ENCODE results near the gene NFATC2.

The NFATC2 gene

DNA sequence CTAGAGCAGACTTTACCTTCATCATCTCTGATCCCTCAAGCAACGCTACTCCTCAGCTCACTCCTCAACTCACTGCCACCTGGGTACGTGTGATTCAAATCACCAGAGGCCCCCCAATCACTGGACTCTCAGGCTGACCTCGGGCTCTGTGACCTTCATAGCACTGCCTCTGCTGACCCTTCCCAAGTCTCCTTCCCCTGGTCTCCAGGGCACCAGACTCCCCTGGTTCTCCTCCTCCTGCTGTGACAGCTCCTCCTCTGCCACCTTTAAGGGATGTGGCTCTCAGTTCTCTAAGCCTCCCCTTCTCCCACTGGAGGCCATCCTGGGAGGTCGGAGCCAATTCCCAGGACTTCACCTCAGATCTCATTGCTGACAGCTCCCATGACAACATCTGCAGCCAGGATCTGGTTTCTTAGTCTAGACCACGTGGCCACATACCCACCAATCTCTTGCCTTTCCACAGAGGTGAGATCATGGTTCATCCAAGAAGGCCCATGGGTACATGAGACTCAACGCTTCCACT lies 90.4 kb downstream of the NFATC2 start:
- H4K20me1 ChIP-seq (ENCODE audit: insufficient read depth, low read length) = peaks cover 7% of the 10 kb centered on the region; the same call in 1 of the 2 replicates
- H3K27ac ChIP-seq (ENCODE audit: low read length) = no peak overlapping the region
- H2AFZ ChIP-seq (ENCODE audit: low read depth, low read length) = no peak overlapping the region
- TF ChIP-seq, protein P1, sequence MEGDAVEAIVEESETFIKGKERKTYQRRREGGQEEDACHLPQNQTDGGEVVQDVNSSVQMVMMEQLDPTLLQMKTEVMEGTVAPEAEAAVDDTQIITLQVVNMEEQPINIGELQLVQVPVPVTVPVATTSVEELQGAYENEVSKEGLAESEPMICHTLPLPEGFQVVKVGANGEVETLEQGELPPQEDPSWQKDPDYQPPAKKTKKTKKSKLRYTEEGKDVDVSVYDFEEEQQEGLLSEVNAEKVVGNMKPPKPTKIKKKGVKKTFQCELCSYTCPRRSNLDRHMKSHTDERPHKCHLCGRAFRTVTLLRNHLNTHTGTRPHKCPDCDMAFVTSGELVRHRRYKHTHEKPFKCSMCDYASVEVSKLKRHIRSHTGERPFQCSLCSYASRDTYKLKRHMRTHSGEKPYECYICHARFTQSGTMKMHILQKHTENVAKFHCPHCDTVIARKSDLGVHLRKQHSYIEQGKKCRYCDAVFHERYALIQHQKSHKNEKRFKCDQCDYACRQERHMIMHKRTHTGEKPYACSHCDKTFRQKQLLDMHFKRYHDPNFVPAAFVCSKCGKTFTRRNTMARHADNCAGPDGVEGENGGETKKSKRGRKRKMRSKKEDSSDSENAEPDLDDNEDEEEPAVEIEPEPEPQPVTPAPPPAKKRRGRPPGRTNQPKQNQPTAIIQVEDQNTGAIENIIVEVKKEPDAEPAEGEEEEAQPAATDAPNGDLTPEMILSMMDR (IDR thresholded peaks at IDR 0.05; ENCODE audit: low read depth, low read length) = no peak
- no peak for TF ChIP-seq EZH2phosphoT487 (IDR thresholded peaks at IDR 0.05; ENCODE audit: low read depth)
- H3K79me2 ChIP-seq (ENCODE audit: low read length) = peaks cover 8% of the 10 kb centered on the region; the same call in 1 of the 2 replicates
- no peaks in the 10 kb centered on the region for H3K9me3 ChIP-seq (ENCODE audit: insufficient read depth, low read length)
- no peak overlapping the region for H3K9ac ChIP-seq (ENCODE audit: low read length)
- peaks cover 16% of the 10 kb centered on the region for H3K4me1 ChIP-seq (ENCODE audit: low read length)
- H3K36me3 ChIP-seq (replicated peaks; ENCODE audit: low read depth, low read length) = peaks cover 79% of the 10 kb centered on the region
- H3K4me2 ChIP-seq (ENCODE audit: low read length) = no peak overlapping the region
- H3K4me3 ChIP-seq (ENCODE audit: low read length) = no peak overlapping the region
- no peaks in the 10 kb centered on the region for H3K27me3 ChIP-seq (ENCODE audit: low read depth, low read length)

DNA sequence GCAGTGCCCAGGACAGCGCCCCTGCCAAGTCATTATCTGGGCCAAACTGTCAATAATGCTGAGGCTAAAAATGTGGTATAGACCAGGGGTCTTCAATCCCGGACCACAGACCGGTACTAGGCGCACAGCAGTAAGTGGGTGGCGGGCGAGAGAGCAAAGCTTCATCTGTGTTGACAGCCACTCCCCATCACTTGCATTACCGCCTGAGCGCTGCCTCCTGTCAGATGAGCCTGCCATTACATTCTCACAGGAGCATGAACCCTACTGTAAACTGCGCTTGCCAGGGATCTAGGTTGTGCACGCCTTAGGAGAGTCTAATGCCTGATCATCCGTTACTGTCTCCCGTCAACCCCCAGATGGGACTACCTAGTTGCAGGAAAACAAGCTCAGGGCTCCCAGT lies 91.0 kb downstream of the NFATC2 start:
- Histone ChIP-seq H3K4me1 (ENCODE audit: low read length) (peaks cover 9% of the 10 kb centered on the region), H3K27ac (ENCODE audit: low read length) (no peak overlapping the region)
- no peak for TF ChIP-seq EZH2phosphoT487 (IDR thresholded peaks at IDR 0.05; ENCODE audit: low read depth)
- TF ChIP-seq, protein P1 (IDR thresholded peaks at IDR 0.05; ENCODE audit: low read depth, low read length) = peak; percentile 10; the same call in 1 of the 2 replicates

DNA sequence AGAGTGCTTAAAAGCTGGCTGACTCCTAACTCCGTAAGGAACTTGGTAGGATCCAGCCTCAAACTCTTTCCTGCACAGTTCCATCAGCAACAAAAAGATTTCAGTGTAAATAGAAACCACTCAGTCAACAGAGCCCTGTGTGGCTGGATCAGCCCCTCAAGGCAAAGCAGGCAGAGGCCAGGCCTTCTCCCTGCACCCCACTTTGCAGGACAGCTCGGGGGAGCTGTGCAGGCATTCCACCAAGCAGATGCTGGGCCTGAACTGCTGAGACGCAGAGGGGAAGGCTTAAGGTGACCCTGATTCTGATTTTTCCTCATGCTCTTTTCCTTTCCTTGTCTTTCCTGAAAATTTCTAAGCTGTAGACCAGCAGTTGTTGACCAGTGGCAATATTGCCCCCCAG lies 91.5 kb downstream of the NFATC2 start:
- TF ChIP-seq, protein P1 (IDR thresholded peaks at IDR 0.05; ENCODE audit: low read depth, low read length) = no peak
- TF ChIP-seq EZH2phosphoT487 (IDR thresholded peaks at IDR 0.05; ENCODE audit: low read depth) = no peak
- no peak overlapping the region for H2AFZ ChIP-seq (ENCODE audit: low read depth, low read length)
- H3K36me3 ChIP-seq (replicated peaks; ENCODE audit: low read depth, low read length) = peaks cover 77% of the 10 kb centered on the region
- H4K20me1 ChIP-seq (ENCODE audit: insufficient read depth, low read length) = peaks cover 7% of the 10 kb centered on the region; the same call in 1 of the 2 replicates
- no peak overlapping the region for H3K9ac ChIP-seq (ENCODE audit: low read length)
- H3K4me1 ChIP-seq (ENCODE audit: low read length) = peaks cover 5% of the 10 kb centered on the region
- H3K27ac ChIP-seq (ENCODE audit: low read length) = no peak overlapping the region
- no peak overlapping the region for H3K4me3 ChIP-seq (ENCODE audit: low read length)
- no peaks in the 10 kb centered on the region for H3K79me2 ChIP-seq (ENCODE audit: low read length)
- no peaks in the 10 kb centered on the region for H3K9me3 ChIP-seq (ENCODE audit: insufficient read depth, low read length)
- H3K4me2 ChIP-seq (ENCODE audit: low read length) = no peak overlapping the region
- no peaks in the 10 kb centered on the region for H3K27me3 ChIP-seq (ENCODE audit: low read depth, low read length)

More for the DNA sequence above, 91.0 kb downstream of the NFATC2 start:
- Histone ChIP-seq H3K79me2 (ENCODE audit: low read length) (peaks cover 1% of the 10 kb centered on the region; the same call in 1 of the 2 replicates), H3K4me2 (ENCODE audit: low read length) (no peak overlapping the region), H3K4me3 (ENCODE audit: low read length) (no peak overlapping the region), H3K36me3 (replicated peaks; ENCODE audit: low read depth, low read length) (peaks cover 77% of the 10 kb centered on the region), H3K9ac (ENCODE audit: low read length) (no peak overlapping the region), H4K20me1 (ENCODE audit: insufficient read depth, low read length) (peaks cover 7% of the 10 kb centered on the region; the same call in 1 of the 2 replicates), H3K27me3 (ENCODE audit: low read depth, low read length) (no peaks in the 10 kb centered on the region), H2AFZ (ENCODE audit: low read depth, low read length) (no peak overlapping the region), H3K9me3 (ENCODE audit: insufficient read depth, low read length) (no peaks in the 10 kb centered on the region)

DNA sequence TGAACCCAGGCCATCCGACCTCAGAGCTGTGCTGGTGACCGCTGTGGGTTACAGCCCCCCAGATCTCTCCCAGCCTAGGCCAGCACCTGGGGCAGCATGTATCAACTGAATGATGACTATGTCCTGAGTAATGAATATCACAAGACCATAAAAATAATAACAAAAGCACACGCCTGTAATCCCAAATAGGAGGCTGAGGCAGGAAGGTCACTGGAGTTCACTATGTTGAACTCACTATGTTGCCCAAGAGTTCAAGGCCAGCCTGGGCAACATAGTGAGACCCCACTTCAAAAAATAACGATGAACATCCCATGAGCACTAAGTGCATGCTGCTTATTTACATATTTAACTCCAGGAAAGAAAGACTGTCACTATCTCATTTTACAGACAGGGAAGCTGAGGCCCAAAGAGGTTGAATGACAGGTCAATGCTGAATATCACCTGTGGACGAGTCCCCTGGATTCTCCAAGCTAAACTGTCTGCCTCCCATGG lies 92.3 kb downstream of the NFATC2 start:
- H3K4me2 ChIP-seq (ENCODE audit: low read length) = no peak overlapping the region
- H3K27me3 ChIP-seq (ENCODE audit: low read depth, low read length) = no peaks in the 10 kb centered on the region
- TF ChIP-seq EZH2phosphoT487 (IDR thresholded peaks at IDR 0.05; ENCODE audit: low read depth) = no peak
- TF ChIP-seq, protein P1 (IDR thresholded peaks at IDR 0.05; ENCODE audit: low read depth, low read length) = no peak
- H3K79me2 ChIP-seq (ENCODE audit: low read length) = no peaks in the 10 kb centered on the region
- no peak overlapping the region for H3K4me3 ChIP-seq (ENCODE audit: low read length)
- no peak overlapping the region for H2AFZ ChIP-seq (ENCODE audit: low read depth, low read length)
- peaks cover 81% of the 10 kb centered on the region for H3K36me3 ChIP-seq (replicated peaks; ENCODE audit: low read depth, low read length)
- no peaks in the 10 kb centered on the region for H3K9me3 ChIP-seq (ENCODE audit: insufficient read depth, low read length)
- peaks cover 13% of the 10 kb centered on the region for H3K4me1 ChIP-seq (ENCODE audit: low read length)
- no peak overlapping the region for H3K9ac ChIP-seq (ENCODE audit: low read length)
- H3K27ac ChIP-seq (ENCODE audit: low read length) = no peak overlapping the region
- peaks cover 7% of the 10 kb centered on the region; the same call in 1 of the 2 replicates for H4K20me1 ChIP-seq (ENCODE audit: insufficient read depth, low read length)

Measured in OCI-LY3 (cell line).